Astrocyte (in vitro differentiated cells and primary cell): Measurements from ENCODE around the gene DAP3. TPM values are rescaled to one million over a fixed set of nuclear protein-coding genes. Genes with fewer than 3 reads are reported as not detected.
"Not testable (repeated sequence)": the region's sequence is repeated elsewhere in the genome, so short reads cannot be mapped to it uniquely, and the experiment has no call there.

ENCODE experiments used
- DNase-seq: peaks from one replicate; pipeline ENCODE4 v3.0.0-alpha.2; 2010; ENCODE audit warnings: low read depth
- FAIRE-seq: peaks from 2 replicates; lab custom pipeline; 2011; peaks lifted over from hg19 to GRCh38; lab: Jason Lieb, UNC
- H2AFZ ChIP-seq: 2 replicates; pipeline ENCODE4 v1.6.0; 2012; ENCODE audit warnings: low read depth, low read length, inconsistent platforms
- H3K27ac ChIP-seq: 2 replicates; pipeline ENCODE4 v1.5.1; 2011; ENCODE audit warnings: low read depth, low read length, inconsistent platforms
- H3K27me3 ChIP-seq: 2 replicates; pipeline ENCODE4 v1.6.0; 2011; ENCODE audit warnings: low read length, inconsistent platforms; ENCODE audit not compliant: insufficient read depth
- H3K36me3 ChIP-seq: 2 replicates; pipeline ENCODE4 v1.5.1; 2011; ENCODE audit warnings: low read length, inconsistent platforms; ENCODE audit not compliant: insufficient read depth
- H3K4me1 ChIP-seq: 2 replicates; pipeline ENCODE4 v1.5.1; 2011; ENCODE audit warnings: low read length, inconsistent platforms; ENCODE audit not compliant: insufficient read depth
- H3K4me2 ChIP-seq: 2 replicates; pipeline ENCODE4 v1.6.0; 2012; ENCODE audit warnings: low read length, inconsistent platforms
- H3K4me3 ChIP-seq: 2 replicates; pipeline ENCODE4 v1.5.1; 2011; ENCODE audit warnings: low read depth, mild to moderate bottlenecking, low read length, inconsistent platforms; ENCODE audit not compliant: insufficient read depth
- H3K79me2 ChIP-seq: 2 replicates; pipeline ENCODE4 v1.6.0; 2012; ENCODE audit warnings: mild to moderate bottlenecking, low read length, inconsistent platforms; ENCODE audit not compliant: insufficient read depth
- H3K9ac ChIP-seq: 2 replicates; pipeline ENCODE4 v1.6.0; 2012; ENCODE audit warnings: mild to moderate bottlenecking, low read length, inconsistent platforms
- H3K9me3 ChIP-seq: 2 replicates; pipeline ENCODE4 v1.5.1; 2012; ENCODE audit warnings: low read depth, mild to moderate bottlenecking, low read length, inconsistent platforms; ENCODE audit not compliant: insufficient read depth
- H4K20me1 ChIP-seq: 2 replicates; pipeline ENCODE4 v1.6.0; 2012; ENCODE audit warnings: low read length, inconsistent platforms; ENCODE audit not compliant: insufficient read depth
- H3K27ac Mint-ChIP-seq: one replicate; pipeline ENCODE4 v1.8.0; 2021; ENCODE audit warnings: mild to moderate bottlenecking, mixed read lengths; ENCODE audit not compliant: unreplicated experiment
- H3K27me3 Mint-ChIP-seq: one replicate; pipeline ENCODE4 v1.8.0; 2021; ENCODE audit warnings: low read depth, mixed read lengths; ENCODE audit not compliant: unreplicated experiment
- H3K36me3 Mint-ChIP-seq: one replicate; pipeline ENCODE4 v1.8.0; 2021; ENCODE audit warnings: low read depth, mixed read lengths; ENCODE audit not compliant: unreplicated experiment
- H3K4me1 Mint-ChIP-seq: one replicate; pipeline ENCODE4 v1.8.0; 2021; ENCODE audit warnings: low read depth, mixed read lengths; ENCODE audit not compliant: unreplicated experiment
- H3K4me3 Mint-ChIP-seq: one replicate; pipeline ENCODE4 v1.8.0; 2021; ENCODE audit warnings: mild to moderate bottlenecking, moderate library complexity, mixed read lengths; ENCODE audit not compliant: unreplicated experiment
- H3K9me3 Mint-ChIP-seq: one replicate; pipeline ENCODE4 v1.8.0; 2021; ENCODE audit warnings: mild to moderate bottlenecking, mixed read lengths; ENCODE audit not compliant: unreplicated experiment
- CTCF ChIP-seq: IDR thresholded peaks from 2 replicates; pipeline ENCODE4 v1.5.1; 2011; ENCODE audit warnings: low read depth, mild to moderate bottlenecking, inconsistent platforms, low read length, moderate library complexity; ENCODE audit not compliant: insufficient read depth
- EZH2 ChIP-seq: IDR thresholded peaks from 2 replicates; pipeline ENCODE4 v1.6.1; 2012; ENCODE audit warnings: mild to moderate bottlenecking, low read length, inconsistent platforms; ENCODE audit not compliant: insufficient read depth
- total RNA-seq: library from RNA; stranded (reverse); gene quantifications from 2 replicates; pipeline ENCODE4 v1.2.1, GENCODE V29; 2021

The DAP3 gene
- total RNA-seq, 1 donor from 2014 or later = 108 TPM

GRCh38 chr1:155671750-155672149 is 17.1 kb upstream of the DAP3 start:
- no peaks in the 10 kb centered on the region for H3K9me3 ChIP-seq
- H3K4me3 ChIP-seq = no peak overlapping the region
- peaks cover 40% of the 10 kb centered on the region for H3K36me3 ChIP-seq
- peaks cover 24% of the 10 kb centered on the region for H4K20me1 ChIP-seq
- no peaks in the 10 kb centered on the region for H3K9me3 Mint-ChIP-seq
- H3K27me3 Mint-ChIP-seq = no peaks in the 10 kb centered on the region
- no peak overlapping the region for H3K4me2 ChIP-seq
- no peak overlapping the region for H3K27ac Mint-ChIP-seq
- H3K9ac ChIP-seq = no peak overlapping the region
- TF ChIP-seq EZH2 = no peak
- no peak for TF ChIP-seq CTCF
- FAIRE-seq = no peak
- no peak overlapping the region for H2AFZ ChIP-seq
- H3K36me3 Mint-ChIP-seq = peaks cover 19% of the 10 kb centered on the region
- H3K4me1 ChIP-seq = no peaks in the 10 kb centered on the region
- H3K27ac ChIP-seq = no peak overlapping the region
- H3K4me3 Mint-ChIP-seq = no peak overlapping the region
- no peak for DNase-seq
- no peaks in the 10 kb centered on the region for H3K4me1 Mint-ChIP-seq
- H3K27me3 ChIP-seq = no peaks in the 10 kb centered on the region
- peaks cover 4% of the 10 kb centered on the region for H3K79me2 ChIP-seq

- no peak overlapping the region for H2AFZ ChIP-seq
- Mint-ChIP-seq H3K27me3 (no peaks in the 10 kb centered on the region), H3K4me1 (no peaks in the 10 kb centered on the region), H3K27ac (no peak overlapping the region), H3K9me3 (no peaks in the 10 kb centered on the region), H3K36me3 (peaks cover 16% of the 10 kb centered on the region), H3K4me3 (no peak overlapping the region)
- no peaks in the 10 kb centered on the region for H3K9me3 ChIP-seq
- H3K4me1 ChIP-seq = no peaks in the 10 kb centered on the region
- peaks cover 12% of the 10 kb centered on the region for H3K79me2 ChIP-seq
- no peak for FAIRE-seq
- H3K4me2 ChIP-seq = no peak overlapping the region
- H3K4me3 ChIP-seq = no peak overlapping the region
- H3K27me3 ChIP-seq = no peaks in the 10 kb centered on the region
- no peak overlapping the region for H3K9ac ChIP-seq
- H3K27ac ChIP-seq = no peak overlapping the region
- no peak for DNase-seq
- peaks cover 32% of the 10 kb centered on the region for H4K20me1 ChIP-seq
- H3K36me3 ChIP-seq = peaks cover 49% of the 10 kb centered on the region
- TF ChIP-seq CTCF = no peak
- TF ChIP-seq EZH2 = no peak
These were observed 15.9 kb upstream of the DAP3 start for GRCh38 chr1:155673003-155673402.

GRCh38 chr1:155678027-155678426 is 10.9 kb upstream of the DAP3 start:
- Histone ChIP-seq H3K9me3 (no peaks in the 10 kb centered on the region), H3K79me2 (peaks cover 56% of the 10 kb centered on the region), H3K4me3 (no peak overlapping the region), H3K9ac (no peak overlapping the region), H3K4me2 (no peak overlapping the region), H3K27ac (no peak overlapping the region), H3K27me3 (no peaks in the 10 kb centered on the region), H3K36me3 (peaks cover 31% of the 10 kb centered on the region), H4K20me1 (peaks cover 61% of the 10 kb centered on the region), H3K4me1 (no peaks in the 10 kb centered on the region), H2AFZ (no peak overlapping the region)
- no peak overlapping the region for H3K27ac Mint-ChIP-seq
- no peaks in the 10 kb centered on the region for H3K4me1 Mint-ChIP-seq
- peaks cover 23% of the 10 kb centered on the region for H3K36me3 Mint-ChIP-seq
- no peak for FAIRE-seq
- no peak for DNase-seq
- no peak overlapping the region for H3K4me3 Mint-ChIP-seq
- no peaks in the 10 kb centered on the region for H3K9me3 Mint-ChIP-seq
- no peaks in the 10 kb centered on the region for H3K27me3 Mint-ChIP-seq
- TF ChIP-seq CTCF = no peak
- no peak for TF ChIP-seq EZH2

GRCh38 chr1:155678992-155679391 is 9.9 kb upstream of the DAP3 start:
- not testable (repeated sequence) for H3K27me3 ChIP-seq, H3K4me3 ChIP-seq, H3K9ac ChIP-seq, DNase-seq, H3K9me3 Mint-ChIP-seq, H2AFZ ChIP-seq, H3K27ac ChIP-seq, H3K27me3 Mint-ChIP-seq, H3K4me2 ChIP-seq, H3K4me1 Mint-ChIP-seq, FAIRE-seq, H3K9me3 ChIP-seq, H3K4me3 Mint-ChIP-seq, H3K27ac Mint-ChIP-seq, H3K4me1 ChIP-seq
- Histone ChIP-seq H3K36me3 (peaks cover 26% of the 10 kb centered on the region), H4K20me1 (peaks cover 65% of the 10 kb centered on the region), H3K79me2 (peaks cover 65% of the 10 kb centered on the region)
- peaks cover 25% of the 10 kb centered on the region for H3K36me3 Mint-ChIP-seq
